H7 (cell line): ENCODE results near the gene AMBP. TPM values are rescaled to one million over a fixed set of nuclear protein-coding genes. Genes with fewer than 3 reads are reported as not detected.

Experiments used
- DNase-seq: peaks from one replicate; pipeline ENCODE4 v3.0.0; 2012
- H3K27me3 ChIP-seq: 2 replicates; pipeline ENCODE4 v1.6.0; 2011; ENCODE audit warnings: mild to moderate bottlenecking, low read length; ENCODE audit not compliant: control insufficient read depth, insufficient read depth
- H3K36me3 ChIP-seq: replicated peaks from 2 replicates; pipeline ENCODE4 v1.5.1; 2011; ENCODE audit warnings: low read length; ENCODE audit not compliant: control insufficient read depth, insufficient read depth
- H3K4me3 ChIP-seq: 2 replicates; pipeline ENCODE4 v1.5.1; 2011; ENCODE audit warnings: low read depth, mild to moderate bottlenecking, control low read depth, low read length, moderate library complexity; ENCODE audit not compliant: insufficient read depth
- total RNA-seq: library from RNA; depleted of rRNA; stranded (reverse); fragments of >200 nt; shearing (Covaris generic); gene quantifications from 2 replicates; pipeline ENCODE4 v1.2.3, GENCODE V29; 2014

The AMBP gene
- total RNA-seq, 1 experiment from 2014 or later, result 1.6 TPM

DNA sequence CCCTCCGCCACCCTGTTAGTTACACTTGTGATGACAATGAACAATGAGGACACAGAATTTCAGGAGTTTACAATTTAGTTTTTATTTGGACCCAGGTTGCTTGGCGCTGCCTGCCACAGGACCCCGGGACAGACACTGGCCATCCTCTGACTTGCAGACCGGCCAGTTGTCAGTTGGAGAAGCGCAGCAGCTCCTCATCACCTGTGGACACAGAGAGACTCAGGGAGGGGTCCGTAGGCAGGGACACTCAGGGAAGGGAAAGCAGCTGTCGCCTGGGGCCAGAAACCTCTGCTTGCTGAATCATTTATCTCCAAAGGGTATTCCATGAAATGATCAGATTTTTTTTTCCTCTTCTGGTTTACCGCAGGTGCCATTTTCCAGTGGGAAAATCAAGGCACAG lies 18.0 kb downstream of the AMBP start:
- DNase-seq, result no peak
- H3K27me3 ChIP-seq, result no peaks in the 10 kb centered on the region
- no peaks in the 10 kb centered on the region for H3K36me3 ChIP-seq
- H3K4me3 ChIP-seq, result no peak overlapping the region

DNA sequence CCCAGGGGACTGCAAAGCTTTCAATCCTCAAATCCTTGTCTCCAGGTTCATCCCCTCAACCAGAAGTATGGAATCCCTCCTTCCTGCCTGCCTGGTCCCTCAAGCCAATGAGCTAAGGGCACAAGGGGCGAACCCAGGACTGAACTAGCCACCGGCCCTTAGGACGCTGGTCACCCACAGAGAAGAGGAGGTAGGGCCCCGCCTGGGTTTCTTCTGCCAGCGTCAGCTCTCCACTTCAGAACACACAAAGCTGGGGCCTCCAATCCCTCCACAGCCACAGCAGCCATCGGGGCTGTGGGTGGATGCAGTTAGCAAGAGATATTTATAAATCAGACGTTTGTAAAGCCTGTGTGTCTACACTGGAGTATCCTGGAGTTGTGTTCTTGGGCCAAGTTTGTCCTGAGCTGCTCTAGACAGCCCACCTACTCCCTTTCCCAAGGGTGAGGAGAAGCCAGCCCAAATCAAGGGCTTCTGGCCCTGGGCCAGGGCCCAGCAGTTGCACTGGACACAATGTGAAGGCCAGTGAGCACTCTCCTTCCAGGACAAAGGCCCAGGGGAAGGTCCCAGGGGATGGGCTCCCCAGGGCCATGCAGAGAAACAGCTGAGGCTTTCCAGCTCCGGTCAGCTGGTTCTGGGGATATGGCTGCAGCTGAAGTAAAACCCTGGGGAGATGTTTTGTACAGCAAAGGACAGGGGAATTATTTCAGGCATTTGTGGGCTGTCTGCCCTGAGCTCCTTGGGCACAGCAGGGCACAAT lies 18.9 kb downstream of the AMBP start:
- no peak for DNase-seq
- no peaks in the 10 kb centered on the region for H3K27me3 ChIP-seq
- no peak overlapping the region for H3K4me3 ChIP-seq
- H3K36me3 ChIP-seq, result no peaks in the 10 kb centered on the region

DNA sequence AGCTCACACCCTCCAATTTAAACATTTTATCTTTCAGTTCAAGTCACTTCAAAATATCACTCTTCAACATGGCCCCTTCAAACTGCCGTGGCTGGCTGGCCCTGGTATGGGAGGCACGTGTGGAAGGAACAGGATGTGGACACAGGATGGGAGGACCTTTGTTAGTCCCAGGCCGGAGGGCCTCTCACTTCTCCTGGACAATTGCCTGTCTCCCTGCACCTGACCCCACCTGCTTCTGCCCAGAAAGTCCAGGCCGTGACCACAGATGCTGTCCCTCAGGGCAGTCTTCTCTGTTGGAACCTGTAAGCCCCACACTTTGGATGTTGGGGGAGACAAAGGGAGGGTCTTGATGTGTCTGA lies 19.4 kb downstream of the AMBP start:
- Histone ChIP-seq H3K4me3 (no peak overlapping the region), H3K27me3 (no peaks in the 10 kb centered on the region), H3K36me3 (no peaks in the 10 kb centered on the region)
- no peak for DNase-seq

DNA sequence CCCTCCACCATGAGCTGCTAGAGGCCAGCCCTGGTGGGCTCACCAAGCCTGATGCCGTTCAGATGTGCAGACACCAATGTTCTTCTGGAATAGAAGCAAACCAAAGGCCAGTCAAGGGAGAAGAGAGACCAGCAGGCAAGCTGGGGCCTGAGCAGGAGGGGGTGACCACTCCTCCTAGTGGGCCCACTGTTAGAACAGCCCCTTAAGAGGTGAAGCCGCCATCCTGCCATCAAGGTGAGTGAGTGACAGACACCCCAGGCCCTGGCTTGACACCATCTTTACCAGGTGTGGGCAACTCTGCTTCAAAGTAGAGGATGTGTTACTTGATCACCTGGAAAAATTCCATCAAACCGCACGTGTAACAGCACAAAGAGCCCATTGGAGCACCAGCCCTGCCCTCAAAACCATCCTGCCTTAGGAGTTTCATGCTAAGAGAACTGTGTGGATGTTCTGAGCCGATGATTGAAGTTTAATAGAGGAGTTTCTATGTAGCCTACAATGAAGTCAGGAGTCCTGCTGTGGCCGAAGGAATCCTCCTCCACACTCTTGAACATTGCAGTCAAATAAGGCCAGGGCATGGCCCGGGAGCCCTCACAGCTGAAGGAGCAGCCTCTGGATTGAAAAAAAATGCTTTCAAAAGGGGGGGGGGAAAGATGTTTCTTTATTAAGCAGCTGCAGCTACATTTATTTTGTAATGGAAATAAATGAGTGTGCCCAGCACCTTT lies 20.8 kb downstream of the AMBP start:
- no peak for DNase-seq
- Histone ChIP-seq H3K27me3 (no peaks in the 10 kb centered on the region), H3K4me3 (no peak overlapping the region), H3K36me3 (no peaks in the 10 kb centered on the region; the same call in 1 of the 2 replicates)

DNA sequence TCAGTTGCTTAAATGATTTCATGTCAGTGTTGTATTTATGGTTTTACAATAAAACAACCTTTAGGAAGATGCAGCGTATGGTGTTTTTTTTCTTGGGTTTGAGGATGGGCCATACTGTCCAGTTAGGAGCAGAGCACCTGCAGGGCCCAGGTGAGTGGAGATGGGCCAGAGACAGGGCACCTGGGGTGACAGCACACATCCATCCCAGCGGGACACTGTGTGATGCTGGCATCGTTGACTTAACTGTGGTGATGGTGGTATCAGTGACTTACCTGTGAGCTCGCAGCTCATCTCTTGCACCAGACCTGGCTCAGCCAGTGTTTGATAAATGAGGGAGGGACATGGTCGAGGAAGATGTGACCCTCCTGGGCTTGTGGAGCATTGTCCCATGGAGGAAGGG lies 21.6 kb downstream of the AMBP start:
- H3K27me3 ChIP-seq, result no peaks in the 10 kb centered on the region

DNA sequence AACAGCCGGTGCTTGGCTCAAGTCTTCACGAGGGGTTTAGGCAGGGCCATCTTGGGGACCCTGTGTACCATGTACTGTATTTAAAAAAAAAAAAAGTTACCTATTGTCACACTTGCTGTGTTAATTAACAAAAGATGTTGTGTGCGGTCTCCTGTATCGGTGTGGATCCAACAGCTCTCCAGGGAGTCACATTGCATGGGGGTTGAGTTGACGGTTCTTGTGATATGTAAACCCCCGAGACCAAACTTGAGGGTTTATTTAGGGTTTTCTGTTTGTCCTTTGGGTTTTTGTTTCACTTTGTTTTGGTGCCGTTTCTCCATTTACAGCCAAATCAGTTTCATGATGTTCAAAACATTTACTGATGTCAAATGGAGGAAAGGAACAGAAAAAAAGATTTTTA lies 22.2 kb downstream of the AMBP start:
- no peaks in the 10 kb centered on the region for H3K27me3 ChIP-seq
- no peak for DNase-seq
- H3K36me3 ChIP-seq, result no peaks in the 10 kb centered on the region; the same call in 1 of the 2 replicates
- no peak overlapping the region for H3K4me3 ChIP-seq

More for the DNA sequence above, 21.6 kb downstream of the AMBP start:
- DNase-seq, result no peak
- H3K36me3 ChIP-seq, result no peaks in the 10 kb centered on the region; the same call in 1 of the 2 replicates
- no peak overlapping the region for H3K4me3 ChIP-seq

DNA sequence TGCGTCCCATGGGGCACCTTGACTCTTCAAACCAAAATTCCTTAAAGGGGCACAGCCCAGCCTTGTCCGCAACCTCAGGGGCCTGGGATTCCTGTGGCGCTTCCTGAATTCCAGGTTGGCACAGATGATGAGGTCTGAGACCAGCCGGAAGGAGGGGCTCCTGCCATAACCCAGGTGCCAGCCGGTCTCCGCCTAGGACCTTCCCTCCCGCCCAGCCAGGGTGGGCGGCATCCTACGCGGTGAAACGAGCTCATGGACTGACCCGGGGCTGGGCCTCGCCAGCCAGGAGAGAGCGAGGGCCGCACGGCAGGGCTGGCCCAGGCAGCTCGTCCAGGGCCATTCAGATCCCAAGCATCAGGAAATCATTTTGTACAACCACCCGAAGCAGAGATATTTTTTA lies 23.0 kb downstream of the AMBP start:
- Histone ChIP-seq H3K36me3 (peaks cover 2% of the 10 kb centered on the region), H3K27me3 (no peaks in the 10 kb centered on the region), H3K4me3 (no peak overlapping the region)
- DNase-seq, result no peak

DNA sequence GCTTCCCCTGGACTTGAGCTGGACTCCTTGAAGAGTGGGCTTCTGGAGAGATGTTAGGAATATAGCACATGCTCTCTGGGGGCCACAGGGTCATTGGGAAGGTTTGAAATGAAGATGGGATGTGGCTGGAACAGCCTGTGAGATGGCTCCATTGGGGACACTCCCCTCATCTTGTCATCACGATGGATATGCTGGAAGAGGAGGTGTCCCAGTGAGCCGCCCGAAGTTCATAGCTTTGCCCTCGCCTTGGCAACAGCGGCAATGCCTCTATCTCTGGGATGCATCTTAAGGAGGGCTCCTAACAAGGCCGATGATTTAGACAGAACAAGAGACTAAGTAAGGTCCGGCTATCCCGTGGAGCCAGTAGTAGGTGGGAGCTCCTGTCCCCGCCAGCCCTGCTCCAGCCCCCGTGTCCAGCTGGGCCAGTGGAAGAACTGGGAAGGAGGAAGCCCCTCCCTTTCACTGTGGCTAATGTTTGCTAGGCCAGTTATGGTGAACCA lies 23.9 kb downstream of the AMBP start:
- peaks cover 2% of the 10 kb centered on the region for H3K36me3 ChIP-seq
- H3K4me3 ChIP-seq, result no peak overlapping the region
- no peaks in the 10 kb centered on the region for H3K27me3 ChIP-seq
- DNase-seq, result no peak

DNA sequence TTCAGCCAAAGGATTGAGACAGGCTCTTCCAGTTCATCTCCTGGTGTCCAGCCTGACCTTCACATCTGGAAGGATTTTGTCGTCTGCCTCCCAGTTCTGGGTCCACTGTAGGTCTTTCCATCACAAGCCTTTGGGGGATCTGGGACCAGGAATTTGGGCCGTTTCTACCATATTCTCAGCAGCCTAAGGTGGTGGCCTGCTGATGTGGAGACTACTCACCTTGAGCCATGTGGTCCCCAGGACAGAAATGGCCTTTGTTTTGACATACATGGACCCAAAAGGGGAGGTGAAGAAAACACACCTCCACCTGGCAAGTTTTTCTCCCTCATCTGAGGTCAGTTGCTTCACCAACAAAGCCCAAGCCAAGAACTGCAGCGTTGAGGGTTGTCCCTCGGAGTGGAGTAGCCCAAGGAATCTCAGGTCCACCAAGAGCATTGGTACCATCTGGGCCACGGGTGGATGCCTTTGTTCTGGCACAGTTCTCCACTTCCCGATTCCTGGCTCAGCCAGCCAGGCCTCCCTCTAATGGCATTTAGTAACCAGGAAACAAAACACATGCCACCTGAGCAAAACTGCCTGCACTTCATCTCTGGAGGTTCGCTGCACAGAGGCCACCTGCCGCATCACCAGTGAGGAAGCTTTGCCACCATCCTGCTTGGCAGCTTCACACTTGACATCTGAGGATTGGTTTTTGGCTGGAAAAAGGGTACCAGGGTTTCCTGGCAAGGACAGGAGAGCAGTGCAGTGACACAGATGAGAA lies 24.7 kb downstream of the AMBP start:
- peaks cover 2% of the 10 kb centered on the region for H3K36me3 ChIP-seq
- no peak overlapping the region for H3K4me3 ChIP-seq
- no peaks in the 10 kb centered on the region for H3K27me3 ChIP-seq
- no peak for DNase-seq

DNA sequence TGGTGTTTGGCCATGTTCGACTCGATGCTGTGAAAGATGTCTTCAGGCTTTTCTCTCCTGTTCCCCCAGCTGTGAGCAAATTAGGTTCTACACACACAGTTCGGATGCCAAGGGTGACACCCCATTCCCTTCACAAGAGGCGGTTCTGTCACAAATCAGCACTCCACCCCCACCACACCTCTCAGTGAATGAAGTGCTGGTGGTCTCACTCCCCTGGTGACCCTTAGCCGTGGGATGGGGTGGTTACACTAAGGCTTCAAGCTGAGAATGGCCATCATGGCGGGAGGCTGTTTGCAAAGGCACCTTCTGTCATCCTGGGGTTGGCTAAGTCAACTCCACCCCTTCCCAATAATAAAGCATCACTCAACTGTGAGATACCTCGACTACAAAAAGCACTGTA lies 26.4 kb downstream of the AMBP start:
- no peak for DNase-seq
- no peaks in the 10 kb centered on the region for H3K27me3 ChIP-seq

DNA sequence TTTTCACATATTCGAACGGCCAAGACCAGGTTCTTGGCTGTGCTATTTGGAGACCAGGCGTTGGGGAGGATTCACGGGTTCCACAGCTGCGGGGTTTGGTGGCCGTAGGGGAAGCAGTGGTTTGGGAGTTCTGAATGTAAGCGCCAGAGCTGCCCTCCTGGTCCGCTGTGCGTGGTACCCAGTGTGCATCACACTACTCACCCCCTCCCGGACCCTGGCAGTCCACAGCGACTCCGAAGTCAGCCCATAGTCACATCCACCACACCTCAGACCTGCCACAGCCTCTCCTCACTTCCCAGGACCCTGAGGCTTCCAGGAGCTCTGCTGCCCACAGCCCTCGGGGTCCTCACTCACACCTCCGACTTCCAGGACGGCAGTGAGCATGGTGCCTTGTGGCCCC lies 26.8 kb downstream of the AMBP start:
- H3K36me3 ChIP-seq, result peaks cover 2% of the 10 kb centered on the region
- DNase-seq, result no peak
- no peak overlapping the region for H3K4me3 ChIP-seq
- no peaks in the 10 kb centered on the region for H3K27me3 ChIP-seq

More for the DNA sequence above, 26.4 kb downstream of the AMBP start:
- Histone ChIP-seq H3K4me3 (no peak overlapping the region), H3K36me3 (peaks cover 2% of the 10 kb centered on the region)

DNA sequence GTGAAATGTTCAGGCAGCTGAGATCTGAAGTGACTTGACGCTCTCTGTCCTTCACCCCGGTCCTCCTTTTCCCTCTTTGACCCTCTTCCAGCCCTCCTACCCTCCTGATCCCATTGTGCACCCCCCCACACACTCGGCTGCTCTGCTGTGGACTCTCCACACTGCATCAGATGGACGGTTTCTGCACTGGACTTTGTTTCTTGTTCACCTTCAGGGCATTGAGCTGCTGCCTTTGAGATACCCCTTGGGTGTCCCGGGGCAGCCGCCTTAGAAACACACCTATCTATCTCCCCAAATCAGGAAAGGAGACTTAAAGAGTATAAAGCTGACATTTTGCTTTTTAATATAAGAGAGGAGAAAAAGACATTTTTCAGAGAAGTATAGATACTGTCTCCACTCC lies 27.5 kb downstream of the AMBP start:
- H3K27me3 ChIP-seq, result no peaks in the 10 kb centered on the region
- peaks cover 2% of the 10 kb centered on the region for H3K36me3 ChIP-seq
- DNase-seq, result no peak
- no peak overlapping the region for H3K4me3 ChIP-seq

DNA sequence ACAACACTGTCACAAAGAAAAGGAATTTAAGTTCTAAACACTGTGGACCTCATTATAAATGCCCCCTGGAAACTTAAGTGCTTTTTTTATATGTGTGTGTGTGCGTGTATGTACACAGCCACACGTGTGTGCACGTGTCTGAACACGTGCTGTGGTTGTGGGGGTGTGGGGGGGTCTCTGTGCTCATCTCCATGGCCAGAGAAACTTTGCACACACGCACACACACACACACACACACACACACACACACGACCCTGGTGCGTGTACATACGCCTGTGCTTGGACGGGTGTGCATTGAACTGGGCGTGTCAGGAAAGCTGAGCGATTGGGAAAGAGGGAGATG lies 27.9 kb downstream of the AMBP start:
- no peak for DNase-seq
- Histone ChIP-seq H3K27me3 (no peaks in the 10 kb centered on the region), H3K4me3 (no peak overlapping the region), H3K36me3 (peaks cover 2% of the 10 kb centered on the region)

DNA sequence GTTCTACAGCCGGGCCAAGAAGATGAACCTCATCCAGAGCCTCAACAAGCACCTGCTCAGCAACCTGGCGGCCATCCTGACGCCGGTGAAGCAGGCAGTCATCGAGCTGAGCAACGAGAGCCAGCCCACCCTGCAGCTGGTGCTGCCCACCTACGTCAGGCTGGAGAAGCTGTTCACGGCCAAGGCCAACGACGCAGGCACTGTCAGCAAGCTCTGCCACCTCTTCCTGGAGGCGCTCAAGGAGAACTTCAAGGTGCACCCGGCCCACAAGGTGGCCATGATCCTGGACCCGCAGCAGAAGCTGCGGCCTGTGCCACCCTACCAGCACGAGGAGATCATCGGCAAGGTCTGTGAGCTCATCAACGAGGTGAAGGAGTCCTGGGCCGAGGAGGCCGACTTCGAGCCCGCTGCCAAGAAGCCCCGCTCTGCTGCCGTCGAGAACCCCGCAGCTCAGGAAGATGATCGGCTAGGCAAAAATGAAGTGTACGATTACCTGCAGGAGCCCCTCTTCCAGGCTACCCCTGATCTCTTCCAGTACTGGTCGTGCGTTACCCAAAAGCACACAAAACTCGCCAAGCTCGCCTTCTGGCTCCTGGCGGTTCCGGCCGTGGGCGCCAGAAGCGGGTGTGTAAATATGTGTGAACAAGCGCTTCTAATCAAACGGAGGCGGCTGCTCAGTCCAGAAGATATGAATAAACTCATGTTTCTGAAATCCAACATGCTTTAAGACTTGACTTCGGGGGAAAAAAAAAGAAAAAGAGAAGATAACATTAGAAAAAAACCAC lies 28.5 kb downstream of the AMBP start:
- H3K4me3 ChIP-seq, result no peak overlapping the region
- H3K27me3 ChIP-seq, result no peaks in the 10 kb centered on the region
- no peak for DNase-seq
- H3K36me3 ChIP-seq, result peaks cover 2% of the 10 kb centered on the region
